GM12801 (cell line): Measurements from ENCODE around the gene STAT3.

Source experiments
- TF ChIP-seq, protein P1 (sequence below): IDR thresholded peaks from one replicate; pipeline ENCODE4 v1.5.1; 2011; ENCODE audit warnings: control low read depth; ENCODE audit not compliant: insufficient read length; ENCODE audit errors: extremely low read depth

STAT3 gene

DNA sequence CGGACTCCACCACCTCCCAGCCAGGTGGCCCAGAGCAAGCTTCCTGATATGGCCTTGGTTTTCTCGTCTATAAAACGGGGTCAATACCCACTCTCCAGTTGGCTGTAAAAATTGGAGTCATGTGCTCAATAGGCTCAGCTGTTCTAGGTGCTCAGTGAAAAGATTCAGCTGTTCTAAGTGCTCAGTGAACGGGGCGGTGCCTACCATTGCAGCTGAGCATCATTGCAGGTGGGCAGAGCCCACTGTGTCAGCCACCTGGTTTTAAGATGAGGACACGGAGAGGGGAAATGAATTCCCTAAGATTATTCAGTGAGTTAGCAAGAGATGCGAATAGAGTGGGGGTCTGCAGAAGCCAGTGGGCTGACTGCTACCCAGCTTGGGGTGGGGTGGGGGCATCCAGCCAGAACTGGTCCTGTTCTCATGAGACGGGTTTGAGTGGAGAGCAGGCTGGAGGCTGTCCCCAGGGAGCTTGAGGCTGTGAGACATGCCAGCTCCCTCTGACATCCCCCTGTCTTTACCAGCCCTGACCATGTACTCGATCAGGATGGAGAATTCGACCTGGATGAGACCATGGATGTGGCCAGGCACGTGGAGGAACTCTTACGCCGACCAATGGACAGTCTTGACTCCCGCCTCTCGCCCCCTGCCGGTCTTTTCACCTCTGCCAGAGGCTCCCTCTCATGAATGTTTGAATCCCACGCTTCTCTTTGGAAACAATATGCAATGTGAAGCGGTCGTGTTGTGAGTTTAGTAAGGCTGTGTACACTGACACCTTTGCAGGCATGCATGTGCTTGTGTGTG lies 78.1 kb downstream of the STAT3 start:
- TF ChIP-seq, protein P1, sequence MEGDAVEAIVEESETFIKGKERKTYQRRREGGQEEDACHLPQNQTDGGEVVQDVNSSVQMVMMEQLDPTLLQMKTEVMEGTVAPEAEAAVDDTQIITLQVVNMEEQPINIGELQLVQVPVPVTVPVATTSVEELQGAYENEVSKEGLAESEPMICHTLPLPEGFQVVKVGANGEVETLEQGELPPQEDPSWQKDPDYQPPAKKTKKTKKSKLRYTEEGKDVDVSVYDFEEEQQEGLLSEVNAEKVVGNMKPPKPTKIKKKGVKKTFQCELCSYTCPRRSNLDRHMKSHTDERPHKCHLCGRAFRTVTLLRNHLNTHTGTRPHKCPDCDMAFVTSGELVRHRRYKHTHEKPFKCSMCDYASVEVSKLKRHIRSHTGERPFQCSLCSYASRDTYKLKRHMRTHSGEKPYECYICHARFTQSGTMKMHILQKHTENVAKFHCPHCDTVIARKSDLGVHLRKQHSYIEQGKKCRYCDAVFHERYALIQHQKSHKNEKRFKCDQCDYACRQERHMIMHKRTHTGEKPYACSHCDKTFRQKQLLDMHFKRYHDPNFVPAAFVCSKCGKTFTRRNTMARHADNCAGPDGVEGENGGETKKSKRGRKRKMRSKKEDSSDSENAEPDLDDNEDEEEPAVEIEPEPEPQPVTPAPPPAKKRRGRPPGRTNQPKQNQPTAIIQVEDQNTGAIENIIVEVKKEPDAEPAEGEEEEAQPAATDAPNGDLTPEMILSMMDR, result no peak

DNA sequence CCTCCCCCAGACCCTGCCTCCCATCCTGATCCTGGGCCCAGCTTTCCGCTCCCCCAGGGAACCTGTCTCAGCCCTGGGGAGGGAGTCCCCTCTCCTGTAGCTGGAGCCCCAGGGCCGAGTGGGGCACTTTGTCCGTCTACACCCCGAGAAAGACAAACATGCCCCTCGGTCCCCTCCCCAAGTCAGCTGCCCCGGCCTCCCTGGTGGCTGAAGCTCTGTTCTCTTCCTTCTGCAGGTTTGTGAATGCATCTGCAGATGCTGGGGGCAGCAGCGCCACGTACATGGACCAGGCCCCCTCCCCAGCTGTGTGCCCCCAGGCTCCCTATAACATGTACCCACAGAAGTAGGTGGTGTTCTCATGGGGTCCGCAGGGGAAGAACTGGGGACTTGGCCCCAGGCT lies 79.1 kb downstream of the STAT3 start:
- TF ChIP-seq, protein P1, result no peak

DNA sequence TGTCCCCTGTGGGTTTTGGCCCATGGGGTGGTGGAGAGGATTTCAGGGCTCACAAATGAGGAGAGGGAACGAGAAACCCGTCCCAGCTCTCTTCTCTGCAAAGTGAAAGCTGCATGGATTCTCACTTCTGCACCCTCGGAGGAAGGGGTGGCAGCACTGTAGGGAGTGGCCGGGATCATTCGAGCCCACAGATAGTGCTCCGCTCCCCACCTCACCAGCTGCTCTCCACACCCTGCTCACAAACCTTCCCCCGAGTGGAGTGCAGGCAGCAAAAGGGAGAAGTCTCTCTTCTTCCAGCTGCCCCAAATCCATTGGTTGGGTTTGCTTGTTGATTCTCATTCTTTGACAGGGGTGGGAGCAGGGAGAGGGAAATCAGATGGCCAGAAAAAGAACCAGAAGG lies 79.8 kb downstream of the STAT3 start:
- TF ChIP-seq, protein P1, result no peak

DNA sequence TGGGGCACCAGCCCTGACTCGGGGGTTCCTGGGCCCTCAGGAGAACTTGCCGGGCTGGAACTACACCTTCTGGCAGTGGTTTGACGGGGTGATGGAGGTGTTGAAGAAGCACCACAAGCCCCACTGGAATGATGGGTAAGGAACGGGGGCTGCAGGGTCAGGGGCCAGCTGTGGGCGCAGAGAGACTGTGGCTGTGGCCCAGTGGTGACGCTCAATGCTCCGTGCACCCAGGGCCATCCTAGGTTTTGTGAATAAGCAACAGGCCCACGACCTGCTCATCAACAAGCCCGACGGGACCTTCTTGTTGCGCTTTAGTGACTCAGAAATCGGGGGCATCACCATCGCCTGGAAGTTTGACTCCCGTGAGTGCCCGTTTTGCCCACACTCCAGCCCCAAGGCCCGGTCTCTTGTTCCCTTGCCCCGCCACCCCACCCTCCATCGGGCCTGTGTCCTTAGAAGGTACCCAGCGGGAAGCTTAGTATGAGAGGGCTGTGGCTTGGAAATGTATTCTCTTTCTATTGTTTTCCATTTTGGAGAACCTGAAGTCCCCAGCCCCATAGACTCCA lies 80.8 kb downstream of the STAT3 start:
- TF ChIP-seq, protein P1, result no peak

DNA sequence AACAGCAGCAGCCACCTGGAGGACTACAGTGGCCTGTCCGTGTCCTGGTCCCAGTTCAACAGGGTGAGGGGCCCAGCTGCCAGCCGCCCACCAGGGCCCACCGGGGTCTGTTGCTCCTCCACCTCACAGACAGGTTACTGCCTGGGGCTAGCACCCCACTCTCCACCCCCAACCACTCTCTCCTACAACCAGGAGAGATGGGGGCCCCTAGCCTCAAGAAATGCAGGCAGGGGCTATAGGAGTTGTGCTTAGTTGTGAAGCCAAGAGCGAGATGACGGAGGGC lies 81.9 kb downstream of the STAT3 start:
- TF ChIP-seq, protein P1, result no peak

DNA sequence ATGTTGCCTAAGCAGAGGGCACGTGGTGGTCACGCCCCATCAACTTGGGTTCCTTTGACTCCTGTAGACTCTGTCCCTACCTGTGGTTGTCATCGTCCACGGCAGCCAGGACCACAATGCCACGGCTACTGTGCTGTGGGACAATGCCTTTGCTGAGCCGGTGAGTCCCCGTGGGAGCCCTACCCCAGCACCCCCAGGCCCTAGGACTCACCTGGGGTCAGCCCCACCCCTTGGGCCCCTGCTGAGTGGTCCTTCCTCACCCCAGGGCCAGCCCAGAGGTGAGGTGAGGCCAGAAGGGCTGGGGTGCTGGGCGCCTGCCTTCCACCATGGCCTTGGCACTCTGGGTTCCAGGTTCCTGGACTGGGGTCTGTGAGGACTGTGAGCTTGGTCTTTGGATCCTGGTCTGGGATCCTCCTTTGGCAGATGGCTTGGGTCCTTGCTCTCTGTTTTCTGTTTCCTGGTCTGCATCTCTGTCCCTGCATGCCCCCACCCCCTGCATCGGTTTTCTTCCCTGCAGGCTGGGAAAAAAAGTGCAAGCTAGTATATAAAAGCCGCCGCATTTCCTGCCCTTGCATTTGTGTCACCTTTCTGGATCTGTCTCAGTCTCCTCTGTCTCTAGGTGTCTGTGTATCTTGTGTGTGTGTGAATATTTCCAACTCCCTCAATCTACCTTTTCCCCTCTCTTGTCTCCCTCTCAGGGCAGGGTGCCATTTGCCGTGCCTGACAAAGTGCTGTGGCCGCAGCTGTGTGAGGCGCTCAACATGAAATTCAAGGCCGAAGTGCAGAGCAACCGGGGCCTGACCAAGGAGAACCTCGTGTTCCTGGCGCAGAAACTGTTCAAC lies 82.5 kb downstream of the STAT3 start:
- TF ChIP-seq, protein P1, result no peak

DNA sequence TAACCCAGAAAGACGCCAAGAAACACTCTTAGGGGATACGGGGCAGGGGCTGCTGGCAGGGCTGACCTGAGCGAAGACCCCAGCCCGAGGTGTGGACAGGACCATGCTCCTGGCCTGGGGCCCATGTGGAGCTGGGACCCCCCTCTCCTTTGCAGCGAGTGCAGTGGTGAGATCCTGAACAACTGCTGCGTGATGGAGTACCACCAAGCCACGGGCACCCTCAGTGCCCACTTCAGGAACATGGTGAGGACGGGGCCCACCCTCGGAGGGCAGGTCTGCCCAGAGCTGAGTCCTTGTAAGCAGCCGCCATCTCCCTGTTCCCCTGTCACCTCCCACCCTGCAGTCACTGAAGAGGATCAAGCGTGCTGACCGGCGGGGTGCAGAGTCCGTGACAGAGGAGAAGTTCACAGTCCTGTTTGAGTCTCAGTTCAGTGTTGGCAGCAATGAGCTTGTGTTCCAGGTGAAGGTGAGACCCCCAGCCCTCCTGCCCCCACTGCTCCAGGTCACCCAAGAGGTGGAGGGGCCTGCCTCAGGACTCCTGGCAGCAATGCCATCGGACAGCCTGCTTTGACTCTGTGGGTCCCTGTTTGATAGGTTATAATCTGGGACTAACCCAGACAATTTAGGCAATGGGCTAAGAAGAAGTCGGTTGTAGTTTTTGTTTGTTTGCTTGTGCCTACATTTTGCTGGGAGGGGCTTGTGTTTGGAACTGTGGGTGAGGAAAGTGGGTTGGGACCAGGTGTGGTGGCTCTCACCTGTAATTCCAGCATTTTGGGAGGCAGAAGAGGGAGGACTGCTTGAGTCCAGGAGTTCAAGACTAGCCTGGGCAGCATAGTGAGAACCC lies 83.8 kb downstream of the STAT3 start:
- TF ChIP-seq, protein P1, result no peak
